PFSK-1 (cell line): Measurements from ENCODE around the gene LARP1.

Source experiments
- FOXP2 ChIP-seq: optimal IDR thresholded peaks from 2 replicates; pipeline ENCODE3; 2011; ENCODE audit warnings: borderline replicate concordance, control low read depth, inconsistent platforms; ENCODE audit not compliant: insufficient read depth; ENCODE audit errors: extremely low read length, extremely low read depth
- POLR2AphosphoS5 ChIP-seq: IDR thresholded peaks from 2 replicates; pipeline ENCODE4 v1.6.1; 2012; ENCODE audit warnings: low read depth, mild to moderate bottlenecking, control low read depth, low read length, moderate library complexity
- REST ChIP-seq, 2 experiments: IDR thresholded peaks; 2 replicates each; pipeline versions ENCODE4 v1.6.1 to v1.8.0; 2011 to 2012; ENCODE audit warnings: low read depth in 2 of 2, low read length in 2 of 2, control low read depth in 1 of 2, inconsistent platforms in 1 of 2, mild to moderate bottlenecking in 1 of 2, moderate library complexity in 1 of 2; ENCODE audit not compliant: insufficient read depth in 1 of 2
- SIN3A ChIP-seq: IDR thresholded peaks from 2 replicates; pipeline ENCODE4 v1.6.1; 2012; ENCODE audit warnings: mild to moderate bottlenecking, low read length, moderate library complexity, borderline replicate concordance; ENCODE audit not compliant: insufficient read depth
- TAF1 ChIP-seq: IDR thresholded peaks from 2 replicates; pipeline ENCODE4 v1.6.1; 2012; ENCODE audit warnings: low read length, control low read depth, borderline replicate concordance; ENCODE audit not compliant: insufficient read depth

LARP1 gene

DNA sequence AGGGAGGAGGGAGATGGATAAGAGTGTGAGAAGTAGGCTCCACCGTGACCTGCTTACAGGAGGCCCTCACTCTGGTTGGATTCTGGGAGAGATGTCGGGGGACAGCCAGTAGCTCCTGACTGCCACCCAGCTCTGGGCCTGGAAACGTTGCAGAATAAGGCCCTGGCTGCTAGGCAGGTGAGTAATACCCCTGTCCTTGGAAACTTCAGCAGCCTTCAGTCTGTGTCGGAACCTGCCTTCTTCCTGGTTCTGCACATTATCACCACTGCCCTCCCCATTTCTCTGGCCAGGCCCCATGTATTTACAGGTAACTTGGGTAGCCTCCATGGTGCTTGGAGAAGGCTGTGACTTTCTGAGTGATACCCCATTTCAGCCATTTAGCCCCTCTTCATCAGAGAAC, 68.4 kb downstream of the LARP1 start:
- TF ChIP-seq POLR2AphosphoS5 (0 out of 2 replicates have a peak, but pooled peaks have one; percentile 14), REST (IDR thresholded peaks at IDR 0.05; ENCODE audit: insufficient read depth in 1 of 2, low read depth in 2 of 2, low read length in 2 of 2) (no peak)

DNA sequence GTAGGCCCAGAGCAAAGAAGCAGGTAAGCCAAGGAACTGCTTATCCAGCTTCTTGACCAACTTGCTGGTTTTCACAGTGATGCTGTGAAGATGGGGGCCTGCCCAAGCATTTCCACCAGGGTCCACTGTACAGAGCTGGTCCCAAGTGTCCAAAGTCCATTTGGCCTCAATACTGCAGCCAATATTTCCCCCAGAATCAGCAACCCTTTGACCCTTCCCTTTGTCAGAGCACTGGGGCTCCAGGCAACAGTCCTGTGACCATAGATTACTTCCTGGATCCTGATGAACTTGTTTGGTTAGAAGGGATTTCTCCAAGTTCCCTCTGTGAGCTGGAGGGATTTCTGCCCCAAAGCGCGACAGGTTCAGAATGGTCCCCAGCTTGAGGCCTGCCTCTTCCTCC, 68.9 kb downstream of the LARP1 start:
- TF ChIP-seq POLR2AphosphoS5 (no peak), SIN3A (no peak), FOXP2 (no peak), TAF1 (no peak), REST (IDR thresholded peaks at IDR 0.05; ENCODE audit: insufficient read depth in 1 of 2, low read depth in 2 of 2, low read length in 2 of 2) (no peak)

DNA sequence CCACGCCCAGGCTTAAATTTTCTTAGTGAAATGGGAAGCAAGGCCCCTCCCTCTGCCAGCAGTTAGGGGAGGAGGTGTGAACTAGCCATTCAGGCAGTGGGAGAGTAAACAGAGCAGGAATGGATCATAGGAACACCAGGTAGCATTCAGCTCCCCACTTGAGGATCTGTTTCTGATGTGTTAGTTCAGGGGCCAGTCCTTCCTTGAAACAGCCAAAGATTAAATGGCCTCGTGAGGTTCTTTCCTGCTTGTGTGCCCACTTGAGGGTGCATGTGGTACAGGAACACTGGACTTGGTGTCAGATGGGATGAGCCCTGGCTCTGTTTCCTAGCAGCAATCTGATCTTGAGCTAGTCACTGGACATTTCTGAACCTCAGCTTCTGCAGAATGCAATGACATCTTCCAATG, 74.0 kb downstream of the LARP1 start:
- TF ChIP-seq POLR2AphosphoS5 (no peak), REST (IDR thresholded peaks at IDR 0.05; ENCODE audit: insufficient read depth in 1 of 2, low read depth in 2 of 2, low read length in 2 of 2) (no peak), TAF1 (no peak), SIN3A (no peak), FOXP2 (no peak)

DNA sequence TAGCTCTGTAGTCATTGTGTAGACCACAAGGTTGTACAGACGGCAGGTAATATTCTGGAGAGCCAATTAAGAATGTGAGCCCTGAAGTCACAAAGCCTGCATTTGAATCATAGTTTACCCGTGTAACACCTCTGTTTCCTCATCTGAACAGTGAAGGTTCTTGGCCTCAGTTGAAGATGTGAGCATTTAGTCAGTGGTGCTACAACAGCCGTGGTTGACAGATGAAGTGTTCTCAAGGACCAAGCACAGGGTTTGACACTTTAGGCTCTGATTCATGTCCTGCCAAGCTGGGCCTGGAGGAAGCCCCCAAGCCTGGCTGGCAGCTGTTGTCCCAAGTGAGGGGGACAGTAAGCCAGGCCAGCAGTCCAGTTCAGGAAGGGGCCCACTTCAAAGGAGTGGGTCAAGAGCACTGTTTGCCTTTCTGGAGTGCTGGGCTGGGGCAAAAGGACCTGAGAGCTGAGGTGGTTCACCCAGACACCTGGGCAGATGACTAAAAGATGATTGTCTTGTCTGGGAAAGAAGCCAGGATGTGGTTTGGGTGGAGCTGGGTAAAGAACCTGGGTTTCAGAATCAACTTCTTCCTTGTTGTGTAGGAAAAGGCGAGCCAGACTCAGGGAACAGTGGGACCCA, 74.5 kb downstream of the LARP1 start:
- TF ChIP-seq POLR2AphosphoS5 (no peak), FOXP2 (no peak), SIN3A (no peak), REST (IDR thresholded peaks at IDR 0.05; ENCODE audit: insufficient read depth in 1 of 2, low read depth in 2 of 2, low read length in 2 of 2) (no peak), TAF1 (no peak)

- TF ChIP-seq TAF1 (no peak), SIN3A (no peak), REST (IDR thresholded peaks at IDR 0.05; ENCODE audit: insufficient read depth in 1 of 2, low read depth in 2 of 2, low read length in 2 of 2) (no peak), FOXP2 (no peak), POLR2AphosphoS5 (no peak)
These were observed 75.0 kb downstream of the LARP1 start for GRCh38 chr5:154830219-154830595.
